Liver (tissue), 9 donors: ENCODE measurements around the gene ZNF484. TPM values are rescaled to one million over a fixed set of nuclear protein-coding genes. Genes with fewer than 3 reads are reported as not detected.

ENCODE experiments used
- DNase-seq: peaks from one replicate; pipeline ENCODE4 v3.0.0-alpha.2; 2017; ENCODE audit warnings: low spot score
- H3K27ac ChIP-seq, 2 donors: one replicate each; pipeline ENCODE4 v1.7.0; 2013; ENCODE audit warnings: inconsistent platforms in 2 of 2, low read length in 2 of 2, control low read depth in 1 of 2, low read depth in 1 of 2, mild to moderate bottlenecking in 1 of 2
- H3K27me3 ChIP-seq, 4 donors: one replicate each; pipeline versions ENCODE4 v1.6.1 to v1.7.0; 2013; ENCODE audit warnings: low read length in 3 of 4, inconsistent platforms in 1 of 4, mild to moderate bottlenecking in 1 of 4, moderate library complexity in 1 of 4; ENCODE audit not compliant: control insufficient read depth in 4 of 4, insufficient read depth in 4 of 4
- H3K36me3 ChIP-seq, 4 donors: one replicate each; pipeline versions ENCODE4 v1.6.1 to v1.7.0; 2013; ENCODE audit warnings: low read length in 3 of 4, mild to moderate bottlenecking in 3 of 4, low read depth in 1 of 4, moderate library complexity in 1 of 4; ENCODE audit not compliant: control insufficient read depth in 4 of 4, insufficient read depth in 3 of 4
- H3K4me1 ChIP-seq, 4 donors: one replicate each; pipeline versions ENCODE4 v1.6.1 to v1.7.0; 2013; ENCODE audit warnings: low read length in 3 of 4, mild to moderate bottlenecking in 3 of 4, moderate library complexity in 1 of 4; ENCODE audit not compliant: control insufficient read depth in 4 of 4, insufficient read depth in 4 of 4
- H3K4me3 ChIP-seq, 3 donors: one replicate each; pipeline versions ENCODE4 v1.6.1 to v1.7.0; 2013; ENCODE audit warnings: low read length in 3 of 3, control low read depth in 1 of 3, low read depth in 1 of 3, mild to moderate bottlenecking in 1 of 3
- H3K9ac ChIP-seq, 2 donors: one replicate each; pipeline ENCODE4 v1.7.0; 2013; ENCODE audit warnings: low read length in 2 of 2, mild to moderate bottlenecking in 2 of 2, moderate library complexity in 2 of 2, control low read depth in 1 of 2, low read depth in 1 of 2
- H3K9me3 ChIP-seq, 4 donors: one replicate each; pipeline versions ENCODE4 v1.6.1 to v1.7.0; 2013; ENCODE audit warnings: low read length in 3 of 4; ENCODE audit not compliant: control insufficient read depth in 4 of 4
- EGR1 ChIP-seq, 2 donors: IDR thresholded peaks; 2 replicates each; pipeline ENCODE4 v1.6.1; 2016 to 2018; ENCODE audit warnings: antibody characterized with exemption in 2 of 2, low read depth in 2 of 2
- FOXA2 ChIP-seq: IDR thresholded peaks from 2 replicates; pipeline ENCODE4 v1.6.1; 2016; ENCODE audit warnings: antibody characterized with exemption
- HNF4G ChIP-seq: IDR thresholded peaks from 2 replicates; pipeline ENCODE4 v1.6.1; 2016; ENCODE audit warnings: antibody characterized with exemption
- NR2F2 ChIP-seq: IDR thresholded peaks from 2 replicates; pipeline ENCODE4 v1.6.1; 2016; ENCODE audit warnings: antibody characterized with exemption
- RAD21 ChIP-seq, 2 donors: IDR thresholded peaks; 2 replicates each; pipeline ENCODE4 v1.6.1; 2016; ENCODE audit warnings: antibody characterized with exemption in 2 of 2, mild to moderate bottlenecking in 2 of 2
- RXRA ChIP-seq, 2 donors: IDR thresholded peaks; 2 replicates each; pipeline ENCODE4 v1.6.1; 2017 to 2018; ENCODE audit warnings: antibody characterized with exemption in 2 of 2, mild to moderate bottlenecking in 1 of 2
- TAF1 ChIP-seq: conservative IDR thresholded peaks from 2 replicates; pipeline ENCODE4 v1.6.1; 2016; ENCODE audit warnings: antibody characterized with exemption, mild to moderate bottlenecking
- YY1 ChIP-seq: IDR thresholded peaks from 2 replicates; pipeline ENCODE4 v1.6.1; 2016; ENCODE audit warnings: antibody characterized with exemption, mild to moderate bottlenecking
- WGBS: extraction: QIAGEN DNeasy Blood & Tissue Kit; methylation state at CpG from one replicate; pipeline ENCODE4 v1.1.7; 2013; 5-methylcytosine and 5-hydroxymethylcytosine counted together
- polyA plus RNA-seq, 2 donors: library from polyadenylated mRNA; stranded (reverse) in 1 of 2; unstranded in 1 of 2; fragments of 200-250 nt in 1 of 2; fragments of >200 nt in 1 of 2; fragmentation: Nextera tagmentation in 1 of 2; extraction: Ambion mirVana in 1 of 2; gene quantifications; one replicate each; pipeline versions ENCODE4 v1.2.1 to v1.2.3, GENCODE V29; 2013 to 2015
- total RNA-seq, 2 donors: library from RNA; depleted of rRNA; stranded (reverse); fragments of >200 nt; gene quantifications; one replicate each; pipeline ENCODE4 v1.2.3, GENCODE V29; 2014
- TF ChIP-seq, protein P1 (sequence below): IDR thresholded peaks from 2 replicates; pipeline ENCODE4 v1.6.1; 2016; ENCODE audit warnings: antibody characterized with exemption
- TF ChIP-seq, protein P2 (sequence below): IDR thresholded peaks from 2 replicates; pipeline ENCODE4 v1.6.1; 2016; ENCODE audit warnings: antibody characterized with exemption
- TF ChIP-seq, protein P3 (sequence below): IDR thresholded peaks from 2 replicates; pipeline ENCODE4 v1.6.1; 2016; ENCODE audit warnings: antibody characterized with exemption, mild to moderate bottlenecking
- donor health status: healthy.
- donor health status: healthy.
- donor health status: healthy.
- donor health status: healthy.
- donor health status: healthy.

The ZNF484 gene
- total and polyA plus RNA-seq, 4 donors, result 0.83 to 7.2 (median 3.7) TPM

DNA sequence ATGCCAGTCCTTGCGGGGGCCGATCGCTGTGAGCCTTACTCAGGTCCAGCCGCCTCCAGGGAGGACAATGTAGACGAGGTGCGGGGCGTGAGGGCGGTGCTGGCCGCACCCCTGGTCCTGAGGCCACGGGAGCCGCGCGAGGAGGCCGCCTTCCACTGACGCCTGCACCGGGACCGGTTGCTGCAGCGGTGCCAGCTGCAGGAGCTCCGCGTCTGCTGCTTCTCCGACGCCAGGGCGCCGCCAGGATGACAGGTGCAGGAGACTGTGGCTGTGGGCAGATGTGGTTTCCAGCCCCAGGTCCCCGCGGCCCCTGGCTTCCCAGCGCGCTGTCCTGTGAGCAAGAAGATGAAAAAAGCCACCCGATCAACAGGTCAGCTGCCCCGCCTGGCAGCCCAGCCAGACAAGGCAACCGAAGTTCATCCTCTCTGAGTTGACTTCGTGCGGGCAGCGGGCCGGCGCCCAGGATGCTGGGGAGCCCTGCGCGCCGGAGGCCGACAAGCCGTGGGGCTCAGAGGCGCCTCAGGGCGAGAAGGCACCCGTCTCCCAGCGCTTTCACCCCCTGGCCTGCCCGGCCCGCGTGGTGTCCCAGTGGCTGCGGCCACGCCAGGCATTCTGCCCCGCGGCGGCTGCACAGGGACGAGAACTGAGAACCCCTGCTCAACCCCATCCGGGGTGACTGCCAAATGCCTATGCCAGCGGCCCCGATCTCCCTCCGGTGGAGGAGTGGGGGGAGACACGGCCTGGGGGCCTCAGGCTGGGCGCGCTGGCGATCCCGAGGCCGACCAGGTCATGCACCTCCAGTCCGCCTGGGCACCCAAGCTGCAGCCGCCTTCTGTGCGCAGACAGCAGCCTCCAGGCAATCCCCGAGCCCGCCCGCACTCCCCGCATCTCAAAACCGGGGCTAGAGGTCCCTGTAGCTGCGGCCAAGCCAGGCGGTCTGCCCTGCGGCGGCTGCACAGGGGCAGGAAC lies 69.8 kb downstream of the ZNF484 start:
- Histone ChIP-seq H3K27me3 (peaks cover 5 to 23% (median 12%) of the 10 kb centered on the region in 4 donors), H3K27ac (no peak overlapping the region), H3K9me3 (no peaks in the 10 kb centered on the region), H3K36me3 (no peaks in the 10 kb centered on the region), H3K9ac (no peak overlapping the region), H3K4me1 (peaks cover 6 to 19% (median 11%) of the 10 kb centered on the region in 4 donors), H3K4me3 (peak overlapping the region in 1 of 3 donors; percentile 41)
- no peak for TF ChIP-seq RAD21 (IDR thresholded peaks at IDR 0.05)
- TF ChIP-seq, protein P1, sequence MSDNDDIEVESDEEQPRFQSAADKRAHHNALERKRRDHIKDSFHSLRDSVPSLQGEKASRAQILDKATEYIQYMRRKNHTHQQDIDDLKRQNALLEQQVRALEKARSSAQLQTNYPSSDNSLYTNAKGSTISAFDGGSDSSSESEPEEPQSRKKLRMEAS, result no peak
- no peak for TF ChIP-seq HNF4G
- no peak for TF ChIP-seq YY1
- DNase-seq, result no peak
- 7% methylated on average over 76 of the region's 76 CpGs for WGBS

DNA sequence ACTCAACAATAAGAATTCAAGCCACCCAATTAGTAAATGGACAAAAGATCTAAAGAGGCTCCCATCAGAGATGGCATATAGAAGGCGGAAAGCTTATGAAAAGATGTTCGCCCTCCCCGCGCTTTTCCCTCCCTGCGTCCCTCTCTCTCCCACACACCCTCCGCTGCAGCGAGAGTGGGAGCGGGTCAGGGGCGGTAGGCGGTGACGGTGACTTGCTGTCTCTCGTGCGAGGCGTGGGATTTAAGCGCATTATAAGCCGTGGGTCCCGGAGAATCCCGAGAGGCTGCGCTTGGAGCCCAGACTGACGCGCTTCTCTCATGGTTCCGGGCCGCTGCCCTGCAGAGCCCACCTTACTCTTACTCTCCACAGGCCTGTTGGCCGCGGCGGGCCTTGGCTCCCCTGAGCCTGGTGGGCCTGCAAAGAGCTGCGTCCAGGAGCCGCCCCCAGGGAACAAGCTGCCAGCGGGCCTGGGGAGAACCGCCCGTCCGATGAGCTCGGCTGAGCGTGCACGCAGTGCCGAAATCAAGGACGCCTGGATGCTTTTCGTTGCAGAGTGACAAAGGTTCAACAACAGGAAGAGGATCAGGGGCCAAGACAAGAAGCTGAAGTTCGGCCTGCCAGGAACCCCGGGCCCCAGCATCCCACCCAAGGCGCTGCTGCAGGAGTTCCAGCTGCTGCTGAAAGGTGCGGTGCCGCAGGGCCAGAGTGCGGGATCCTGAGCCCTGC lies 70.6 kb downstream of the ZNF484 start:
- Histone ChIP-seq H3K4me3 (no peak overlapping the region), H3K36me3 (no peaks in the 10 kb centered on the region), H3K9ac (no peak overlapping the region), H3K27me3 (peaks cover 5 to 23% (median 12%) of the 10 kb centered on the region in 4 donors), H3K9me3 (no peaks in the 10 kb centered on the region), H3K4me1 (peaks cover 6 to 19% (median 11%) of the 10 kb centered on the region in 4 donors), H3K27ac (no peak overlapping the region)
- no peak for TF ChIP-seq RAD21 (IDR thresholded peaks at IDR 0.05)
- no peak for TF ChIP-seq EGR1 (IDR thresholded peaks at IDR 0.05; ENCODE audit: low read depth in 2 of 2)
- no peak for TF ChIP-seq YY1
- TF ChIP-seq FOXA2, result no peak
- TF ChIP-seq NR2F2, result no peak
- TF ChIP-seq, protein P2, sequence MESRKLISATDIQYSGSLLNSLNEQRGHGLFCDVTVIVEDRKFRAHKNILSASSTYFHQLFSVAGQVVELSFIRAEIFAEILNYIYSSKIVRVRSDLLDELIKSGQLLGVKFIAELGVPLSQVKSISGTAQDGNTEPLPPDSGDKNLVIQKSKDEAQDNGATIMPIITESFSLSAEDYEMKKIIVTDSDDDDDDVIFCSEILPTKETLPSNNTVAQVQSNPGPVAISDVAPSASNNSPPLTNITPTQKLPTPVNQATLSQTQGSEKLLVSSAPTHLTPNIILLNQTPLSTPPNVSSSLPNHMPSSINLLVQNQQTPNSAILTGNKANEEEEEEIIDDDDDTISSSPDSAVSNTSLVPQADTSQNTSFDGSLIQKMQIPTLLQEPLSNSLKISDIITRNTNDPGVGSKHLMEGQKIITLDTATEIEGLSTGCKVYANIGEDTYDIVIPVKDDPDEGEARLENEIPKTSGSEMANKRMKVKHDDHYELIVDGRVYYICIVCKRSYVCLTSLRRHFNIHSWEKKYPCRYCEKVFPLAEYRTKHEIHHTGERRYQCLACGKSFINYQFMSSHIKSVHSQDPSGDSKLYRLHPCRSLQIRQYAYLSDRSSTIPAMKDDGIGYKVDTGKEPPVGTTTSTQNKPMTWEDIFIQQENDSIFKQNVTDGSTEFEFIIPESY, result no peak
- TF ChIP-seq, protein P1, result no peak
- no peak for TF ChIP-seq TAF1
- TF ChIP-seq, protein P3, sequence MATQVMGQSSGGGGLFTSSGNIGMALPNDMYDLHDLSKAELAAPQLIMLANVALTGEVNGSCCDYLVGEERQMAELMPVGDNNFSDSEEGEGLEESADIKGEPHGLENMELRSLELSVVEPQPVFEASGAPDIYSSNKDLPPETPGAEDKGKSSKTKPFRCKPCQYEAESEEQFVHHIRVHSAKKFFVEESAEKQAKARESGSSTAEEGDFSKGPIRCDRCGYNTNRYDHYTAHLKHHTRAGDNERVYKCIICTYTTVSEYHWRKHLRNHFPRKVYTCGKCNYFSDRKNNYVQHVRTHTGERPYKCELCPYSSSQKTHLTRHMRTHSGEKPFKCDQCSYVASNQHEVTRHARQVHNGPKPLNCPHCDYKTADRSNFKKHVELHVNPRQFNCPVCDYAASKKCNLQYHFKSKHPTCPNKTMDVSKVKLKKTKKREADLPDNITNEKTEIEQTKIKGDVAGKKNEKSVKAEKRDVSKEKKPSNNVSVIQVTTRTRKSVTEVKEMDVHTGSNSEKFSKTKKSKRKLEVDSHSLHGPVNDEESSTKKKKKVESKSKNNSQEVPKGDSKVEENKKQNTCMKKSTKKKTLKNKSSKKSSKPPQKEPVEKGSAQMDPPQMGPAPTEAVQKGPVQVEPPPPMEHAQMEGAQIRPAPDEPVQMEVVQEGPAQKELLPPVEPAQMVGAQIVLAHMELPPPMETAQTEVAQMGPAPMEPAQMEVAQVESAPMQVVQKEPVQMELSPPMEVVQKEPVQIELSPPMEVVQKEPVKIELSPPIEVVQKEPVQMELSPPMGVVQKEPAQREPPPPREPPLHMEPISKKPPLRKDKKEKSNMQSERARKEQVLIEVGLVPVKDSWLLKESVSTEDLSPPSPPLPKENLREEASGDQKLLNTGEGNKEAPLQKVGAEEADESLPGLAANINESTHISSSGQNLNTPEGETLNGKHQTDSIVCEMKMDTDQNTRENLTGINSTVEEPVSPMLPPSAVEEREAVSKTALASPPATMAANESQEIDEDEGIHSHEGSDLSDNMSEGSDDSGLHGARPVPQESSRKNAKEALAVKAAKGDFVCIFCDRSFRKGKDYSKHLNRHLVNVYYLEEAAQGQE, result no peak
- no peak for TF ChIP-seq HNF4G
- TF ChIP-seq RXRA (IDR thresholded peaks at IDR 0.05), result no peak
- 18% methylated on average over 44 of the region's 44 CpGs for WGBS
- no peak for DNase-seq
